SK-N-SH treated with all-trans-retinoic acid at 6 μM for 48 hours (cell line): ENCODE results near the gene CCDC57.
"Not testable (repeated sequence)": the region's sequence is repeated elsewhere in the genome, so short reads cannot be mapped to it uniquely, and the experiment has no call there.

Source experiments
- ATAC-seq: fragments of 200-7000 bp; cut with Tn5 transposase; 3 replicates; pipeline ENCODE4 v1.9.1; 2020; ENCODE audit warnings: mild to moderate bottlenecking, moderate library complexity
- ARNTL ChIP-seq: fragments of 450-650 bp; formaldehyde crosslinking; IDR thresholded peaks from 2 replicates; pipeline ENCODE4 v1.5.0; 2020; ENCODE audit warnings: low read depth, mild to moderate bottlenecking, moderate library complexity, borderline replicate concordance
- BACH2 ChIP-seq: fragments of 250-450 bp; sonication (Bioruptor Pico); IDR thresholded peaks from 2 replicates; pipeline ENCODE4 v1.9.0; 2021; ENCODE audit warnings: mild to moderate bottlenecking, borderline replicate concordance
- CREB5 ChIP-seq: fragments of 250-450 bp; sonication (Bioruptor Pico); IDR thresholded peaks from 2 replicates; pipeline ENCODE4 v1.5.1; 2020; ENCODE audit warnings: low read depth, mild to moderate bottlenecking, moderate library complexity
- CSDC2 ChIP-seq: fragments of 250-450 bp; sonication (Bioruptor Pico); IDR thresholded peaks from 2 replicates; pipeline ENCODE4 v1.5.0; 2020; ENCODE audit warnings: mild to moderate bottlenecking, moderate library complexity
- CSRNP3 ChIP-seq: fragments of 250-450 bp; sonication (Bioruptor Pico); IDR thresholded peaks from 2 replicates; pipeline ENCODE4 v1.5.1; 2021; ENCODE audit warnings: mild to moderate bottlenecking, moderate library complexity
- ESRRG ChIP-seq: fragments of 250-450 bp; sonication (Bioruptor Pico); IDR thresholded peaks from 2 replicates; pipeline ENCODE4 v1.6.1; 2021; ENCODE audit warnings: mild to moderate bottlenecking
- GLIS3 ChIP-seq: fragments of 250-450 bp; sonication (Bioruptor Pico); IDR thresholded peaks from 2 replicates; pipeline ENCODE4 v1.5.0; 2020; ENCODE audit warnings: mild to moderate bottlenecking, moderate library complexity
- ISL1 ChIP-seq: fragments of 250-450 bp; sonication (Bioruptor Pico); IDR thresholded peaks from 2 replicates; pipeline ENCODE4 v2.1.2; 2022; ENCODE audit warnings: mild to moderate bottlenecking, moderate library complexity
- OSR1 ChIP-seq: fragments of 250-450 bp; sonication (Bioruptor Pico); IDR thresholded peaks from 2 replicates; pipeline ENCODE4 v1.8.0; 2022; ENCODE audit warnings: moderate library complexity, mild to moderate bottlenecking, inconsistent platforms
- PATZ1 ChIP-seq: fragments of 250-450 bp; sonication (Bioruptor Pico); IDR thresholded peaks from 2 replicates; pipeline ENCODE4 v1.8.0; 2020; ENCODE audit warnings: mild to moderate bottlenecking, moderate library complexity, borderline replicate concordance
- POU6F1 ChIP-seq: fragments of 250-450 bp; sonication (Bioruptor Pico); IDR thresholded peaks from 2 replicates; pipeline ENCODE4 v1.8.0; 2021; ENCODE audit warnings: low read depth, mild to moderate bottlenecking, moderate library complexity, borderline replicate concordance
- PPARA ChIP-seq: fragments of 250-450 bp; sonication (Bioruptor Pico); IDR thresholded peaks from 2 replicates; pipeline ENCODE4 v1.5.0; 2020; ENCODE audit warnings: mild to moderate bottlenecking, borderline replicate concordance
- RARB ChIP-seq: fragments of 250-450 bp; sonication (Bioruptor Pico); IDR thresholded peaks from 2 replicates; pipeline ENCODE4 v1.8.0; 2021; ENCODE audit warnings: mild to moderate bottlenecking, moderate library complexity
- SNAI2 ChIP-seq: fragments of 250-450 bp; sonication (Bioruptor Pico); IDR thresholded peaks from 2 replicates; pipeline ENCODE4 v1.5.0; 2020; ENCODE audit warnings: mild to moderate bottlenecking, moderate library complexity
- TCF4 ChIP-seq: fragments of 250-450 bp; sonication (Bioruptor Pico); IDR thresholded peaks from 2 replicates; pipeline ENCODE4 v1.8.0; 2021; ENCODE audit warnings: mild to moderate bottlenecking, moderate library complexity, borderline replicate concordance
- TOX ChIP-seq: fragments of 250-450 bp; sonication (Bioruptor Pico); IDR thresholded peaks from 2 replicates; pipeline ENCODE4 v1.8.0; 2021; ENCODE audit warnings: mild to moderate bottlenecking, moderate library complexity, borderline replicate concordance
- ZC3H10 ChIP-seq: fragments of 250-450 bp; sonication (Bioruptor Pico); IDR thresholded peaks from 2 replicates; pipeline ENCODE4 v1.5.1; 2021; ENCODE audit warnings: mild to moderate bottlenecking, moderate library complexity
- ZFP3 ChIP-seq: fragments of 250-450 bp; sonication (Bioruptor Pico); IDR thresholded peaks from 2 replicates; pipeline ENCODE4 v1.5.0; 2020; ENCODE audit warnings: mild to moderate bottlenecking, moderate library complexity
- ZFP30 ChIP-seq: fragments of 450-650 bp; formaldehyde crosslinking; IDR thresholded peaks from 2 replicates; pipeline ENCODE4 v1.5.0; 2022; ENCODE audit warnings: mild to moderate bottlenecking, moderate library complexity
- ZNF565 ChIP-seq: fragments of 450-650 bp; formaldehyde crosslinking; conservative IDR thresholded peaks from 2 replicates; pipeline ENCODE4 v1.5.0; 2020; ENCODE audit warnings: low read depth, mild to moderate bottlenecking, moderate library complexity
- ZNF70 ChIP-seq: fragments of 450-650 bp; formaldehyde crosslinking; IDR thresholded peaks from 2 replicates; pipeline ENCODE4 v1.5.0; 2020; ENCODE audit warnings: mild to moderate bottlenecking, moderate library complexity
- ZNF8 ChIP-seq: fragments of 450-650 bp; formaldehyde crosslinking; IDR thresholded peaks from 2 replicates; pipeline ENCODE4 v1.5.0; 2020; ENCODE audit warnings: mild to moderate bottlenecking, moderate library complexity

The CCDC57 gene

GRCh38 chr17:82254096-82254495, 41.5 kb upstream of the CCDC57 start:
- ATAC-seq, result not testable (repeated sequence)

- no peak for ATAC-seq
- TF ChIP-seq PPARA, result no peak
Observed at GRCh38 chr17:82253179-82253544, 40.5 kb upstream of the CCDC57 start.

- no peak for ATAC-seq
- TF ChIP-seq ARNTL (CRISPR knock-in tag), result no peak
- no peak for TF ChIP-seq ZNF565 (CRISPR knock-in tag)
- TF ChIP-seq SNAI2 (CRISPR knock-in tag), result no peak
- TF ChIP-seq PATZ1 (CRISPR knock-in tag), result no peak
- no peak for TF ChIP-seq PPARA
- no peak for TF ChIP-seq ZFP30 (CRISPR knock-in tag)
- TF ChIP-seq TOX, result no peak
- TF ChIP-seq ISL1 (CRISPR knock-in tag), result no peak
- TF ChIP-seq ZC3H10 (CRISPR knock-in tag), result no peak
- no peak for TF ChIP-seq POU6F1 (CRISPR knock-in tag)
- TF ChIP-seq ZFP3 (CRISPR knock-in tag), result no peak
- no peak for TF ChIP-seq CSDC2
- TF ChIP-seq GLIS3, result no peak
- TF ChIP-seq CSRNP3 (CRISPR knock-in tag), result no peak
- TF ChIP-seq CREB5, result no peak
- TF ChIP-seq RARB (CRISPR knock-in tag), result no peak
- no peak for TF ChIP-seq BACH2
- no peak for TF ChIP-seq ZNF8 (CRISPR knock-in tag)
- no peak for TF ChIP-seq ESRRG (CRISPR knock-in tag)
- no peak for TF ChIP-seq TCF4 (CRISPR knock-in tag)
Observed at GRCh38 chr17:82252511-82253178, 40.0 kb upstream of the CCDC57 start.

GRCh38 chr17:82250868-82251500, 38.3 kb upstream of the CCDC57 start:
- no peak for ATAC-seq
- TF ChIP-seq CREB5 (no peak), TCF4 (CRISPR knock-in tag) (no peak), RARB (CRISPR knock-in tag) (no peak), CSDC2 (no peak), SNAI2 (CRISPR knock-in tag) (no peak), OSR1 (CRISPR knock-in tag) (no peak), ZC3H10 (CRISPR knock-in tag) (no peak), ARNTL (CRISPR knock-in tag) (no peak), ISL1 (CRISPR knock-in tag) (no peak), GLIS3 (no peak), BACH2 (no peak), TOX (no peak), ZNF70 (CRISPR knock-in tag) (no peak), ZFP3 (CRISPR knock-in tag) (no peak)
